Hepatocyte (in vitro differentiated cells): ENCODE results near the gene SMIM20.

Experiments
- EZH2phosphoT487 ChIP-seq: fragments of 200-600 bp; sonication (generic); IDR thresholded peaks from one replicate; pipeline ENCODE4 v1.6.1; 2018; ENCODE audit warnings: antibody characterized with exemption, mild to moderate bottlenecking, low read depth, moderate library complexity; ENCODE audit not compliant: unreplicated experiment, severe bottlenecking
- TF ChIP-seq, protein P1 (sequence below): fragments of 200-600 bp; sonication (generic); IDR thresholded peaks from 2 replicates; pipeline ENCODE4 v1.5.1; 2016; ENCODE audit warnings: antibody characterized with exemption, mild to moderate bottlenecking; ENCODE audit not compliant: poor library complexity

DNA sequence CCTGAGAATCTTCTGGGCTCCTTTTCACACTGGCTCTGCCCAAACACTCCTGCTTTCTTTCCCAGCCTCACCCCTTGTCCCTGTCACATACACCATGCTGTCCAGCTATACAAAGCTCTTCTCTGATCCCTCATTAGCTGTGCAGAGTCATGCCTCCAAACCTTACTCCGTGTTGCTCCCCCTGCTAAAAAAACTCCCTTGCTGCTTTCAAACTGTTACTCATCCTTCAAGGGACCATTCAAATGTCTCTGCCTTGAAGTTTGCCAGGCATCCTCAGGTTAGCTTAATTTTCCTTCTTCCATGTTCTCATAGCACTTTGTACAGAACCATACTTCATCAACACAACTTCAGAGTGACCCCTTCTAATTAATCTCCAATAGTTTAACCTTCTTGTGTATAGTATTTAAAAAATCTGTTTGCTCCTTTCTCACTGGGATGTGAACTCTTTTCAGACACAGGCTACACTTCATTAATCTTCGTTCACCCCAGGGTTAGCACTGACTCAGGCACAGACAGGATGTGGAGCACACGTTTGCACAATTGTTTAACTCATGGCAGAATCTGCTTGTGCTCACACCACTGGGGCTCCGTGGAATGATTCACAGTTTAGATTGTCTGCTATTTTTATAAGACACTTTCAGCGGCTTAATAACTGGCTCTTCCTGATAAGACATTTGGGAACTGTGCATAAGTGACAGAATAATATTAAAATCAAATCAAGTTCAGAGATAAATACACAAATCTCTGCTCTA, 29.8 kb upstream of the SMIM20 start:
- TF ChIP-seq, protein P1, sequence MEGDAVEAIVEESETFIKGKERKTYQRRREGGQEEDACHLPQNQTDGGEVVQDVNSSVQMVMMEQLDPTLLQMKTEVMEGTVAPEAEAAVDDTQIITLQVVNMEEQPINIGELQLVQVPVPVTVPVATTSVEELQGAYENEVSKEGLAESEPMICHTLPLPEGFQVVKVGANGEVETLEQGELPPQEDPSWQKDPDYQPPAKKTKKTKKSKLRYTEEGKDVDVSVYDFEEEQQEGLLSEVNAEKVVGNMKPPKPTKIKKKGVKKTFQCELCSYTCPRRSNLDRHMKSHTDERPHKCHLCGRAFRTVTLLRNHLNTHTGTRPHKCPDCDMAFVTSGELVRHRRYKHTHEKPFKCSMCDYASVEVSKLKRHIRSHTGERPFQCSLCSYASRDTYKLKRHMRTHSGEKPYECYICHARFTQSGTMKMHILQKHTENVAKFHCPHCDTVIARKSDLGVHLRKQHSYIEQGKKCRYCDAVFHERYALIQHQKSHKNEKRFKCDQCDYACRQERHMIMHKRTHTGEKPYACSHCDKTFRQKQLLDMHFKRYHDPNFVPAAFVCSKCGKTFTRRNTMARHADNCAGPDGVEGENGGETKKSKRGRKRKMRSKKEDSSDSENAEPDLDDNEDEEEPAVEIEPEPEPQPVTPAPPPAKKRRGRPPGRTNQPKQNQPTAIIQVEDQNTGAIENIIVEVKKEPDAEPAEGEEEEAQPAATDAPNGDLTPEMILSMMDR: no peak
- TF ChIP-seq EZH2phosphoT487: no peak
